HepG2 (cell line): Measurements from ENCODE around the gene NFILZ. TPM values are rescaled to one million over a fixed set of nuclear protein-coding genes. Genes with fewer than 3 reads are reported as not detected.

Experiments used
- ATRX ChIP-seq: sonication (generic); formaldehyde crosslinking; IDR thresholded peaks from 2 replicates; pipeline ENCODE4 v1.4.0; 2020; ENCODE audit warnings: missing genetic modification reagents, borderline replicate concordance
- CREB1 ChIP-seq, 2 experiments: fragments of 450-650 bp in 1 of 2; IDR thresholded peaks; 2 replicates each; pipeline ENCODE4 v1.6.1; 2016 to 2017; ENCODE audit warnings: control low read depth in 1 of 2, mild to moderate bottlenecking in 1 of 2, missing compliant biosample characterization in 1 of 2, missing genetic modification characterization in 1 of 2
- HDAC1 ChIP-seq: sonication (generic); formaldehyde crosslinking; IDR thresholded peaks from 2 replicates; pipeline ENCODE4 v1.5.1; 2020; ENCODE audit warnings: mild to moderate bottlenecking, missing genetic modification reagents
- HHEX ChIP-seq: IDR thresholded peaks from 2 replicates; pipeline ENCODE4 v1.6.1; 2016; ENCODE audit warnings: control low read depth
- NRL ChIP-seq: sonication (generic); formaldehyde crosslinking; IDR thresholded peaks from 2 replicates; pipeline ENCODE4 v1.5.0; 2020; ENCODE audit warnings: missing genetic modification reagents, mild to moderate bottlenecking, moderate library complexity, borderline replicate concordance
- UBTF ChIP-seq: sonication (generic); formaldehyde crosslinking; IDR thresholded peaks from 2 replicates; pipeline ENCODE4 v1.4.0; 2020; ENCODE audit warnings: mild to moderate bottlenecking, missing genetic modification reagents
- YEATS4 ChIP-seq: sonication (generic); formaldehyde crosslinking; IDR thresholded peaks from 2 replicates; pipeline ENCODE4 v1.4.0; 2020; ENCODE audit warnings: missing genetic modification reagents, borderline replicate concordance
- ZNF280B ChIP-seq: sonication (generic); formaldehyde crosslinking; IDR thresholded peaks from 2 replicates; pipeline ENCODE4 v1.5.0; 2020; ENCODE audit warnings: missing genetic modification reagents, mild to moderate bottlenecking, borderline replicate concordance
- polyA plus RNA-seq, 8 experiments: library from polyadenylated mRNA; depleted of rRNA in 3 of 8; stranded (reverse) in 7 of 8; unstranded in 1 of 8; fragments of >200 nt; fragmentation: Illumina TruSeq in 4 of 8; extraction: Trizol in 4 of 8; gene quantifications; 2 replicates each; pipeline versions ENCODE4 v1.2.1 to v1.2.3, GENCODE V29; 2011 to 2016; ENCODE audit warnings: low read depth in 4 of 8, missing spikeins in 1 of 8, mixed read lengths in 1 of 8; ENCODE audit not compliant: insufficient read depth in 1 of 8
- total RNA-seq, 5 experiments: library from RNA; depleted of rRNA; stranded (reverse); fragments of >200 nt; fragmentation: Illumina TruSeq; extraction: Trizol; gene quantifications; 2 replicates each; pipeline ENCODE4 v1.2.3, GENCODE V29; 2016; ENCODE audit warnings: low read depth in 1 of 5
- TF ChIP-seq, protein P1 (sequence below): sonication (generic); formaldehyde crosslinking; IDR thresholded peaks from 2 replicates; pipeline ENCODE4 v1.4.0; 2020; ENCODE audit warnings: missing genetic modification reagents
- TF ChIP-seq, protein P2 (sequence below): sonication (generic); formaldehyde crosslinking; IDR thresholded peaks from 2 replicates; pipeline ENCODE4 v1.5.0; 2020; ENCODE audit warnings: mild to moderate bottlenecking, missing genetic modification reagents
- TF ChIP-seq, protein P3 (sequence below): IDR thresholded peaks from 2 replicates; pipeline ENCODE4 v1.6.1; 2016; ENCODE audit warnings: low read depth, missing genetic modification reagents, missing compliant biosample characterization
- TF ChIP-seq, protein P4 (sequence below): sonication (generic); formaldehyde crosslinking; IDR thresholded peaks from 2 replicates; pipeline ENCODE4 v1.5.0; 2020; ENCODE audit warnings: mild to moderate bottlenecking, missing genetic modification reagents, moderate library complexity

NFILZ gene
- total and polyA plus RNA-seq, 2 of the 13 experiments (the other 11 are each of a cell fraction or from before 2014, with no cell fraction given) = not detected

DNA sequence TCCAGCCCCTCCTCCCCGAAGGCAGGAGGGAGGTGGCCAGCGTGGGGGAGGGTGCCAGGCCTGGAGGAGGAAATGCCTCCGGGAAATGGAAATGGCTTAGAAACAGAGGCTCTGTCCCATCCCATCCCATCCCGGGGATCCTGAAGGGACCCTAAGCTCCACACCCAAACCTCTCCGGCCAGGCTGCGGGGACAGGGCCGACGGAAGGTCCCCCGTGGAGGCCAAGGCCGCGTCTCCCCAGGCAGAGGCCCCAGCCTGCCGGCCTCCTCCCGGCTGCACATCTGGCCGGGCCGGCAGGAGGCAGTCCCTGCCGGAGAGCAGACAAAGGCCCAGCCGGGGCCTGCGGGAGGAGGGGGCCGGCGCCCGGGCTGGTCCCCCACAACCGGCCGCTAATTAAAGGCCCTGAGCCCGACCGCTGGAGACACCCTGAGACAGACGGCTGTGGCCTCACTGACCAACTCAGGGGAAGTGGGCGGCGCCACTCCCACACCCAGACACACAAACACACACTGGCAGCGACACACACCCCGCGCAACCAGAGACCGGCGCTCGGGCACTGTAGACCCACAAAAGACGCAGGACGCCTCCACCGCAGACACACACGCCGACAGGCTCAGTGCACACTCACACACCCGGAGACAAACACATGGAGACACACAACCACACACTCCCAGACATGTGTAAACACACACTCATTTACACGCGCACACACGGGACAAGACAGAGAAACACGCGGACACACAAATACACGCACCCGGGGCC is 21.0 kb upstream of the NFILZ start (continued):
- TF ChIP-seq, protein P1, sequence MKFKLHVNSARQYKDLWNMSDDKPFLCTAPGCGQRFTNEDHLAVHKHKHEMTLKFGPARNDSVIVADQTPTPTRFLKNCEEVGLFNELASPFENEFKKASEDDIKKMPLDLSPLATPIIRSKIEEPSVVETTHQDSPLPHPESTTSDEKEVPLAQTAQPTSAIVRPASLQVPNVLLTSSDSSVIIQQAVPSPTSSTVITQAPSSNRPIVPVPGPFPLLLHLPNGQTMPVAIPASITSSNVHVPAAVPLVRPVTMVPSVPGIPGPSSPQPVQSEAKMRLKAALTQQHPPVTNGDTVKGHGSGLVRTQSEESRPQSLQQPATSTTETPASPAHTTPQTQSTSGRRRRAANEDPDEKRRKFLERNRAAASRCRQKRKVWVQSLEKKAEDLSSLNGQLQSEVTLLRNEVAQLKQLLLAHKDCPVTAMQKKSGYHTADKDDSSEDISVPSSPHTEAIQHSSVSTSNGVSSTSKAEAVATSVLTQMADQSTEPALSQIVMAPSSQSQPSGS (CRISPR knock-in tag) = no peak
- TF ChIP-seq ZNF280B (CRISPR knock-in tag) (no peak), NRL (CRISPR knock-in tag) (peak; percentile 70; the same call in 1 of the 2 replicates), HDAC1 (CRISPR knock-in tag) (peak; percentile 41; the same call in 1 of the 2 replicates), HHEX (CRISPR knock-in tag) (no peak), UBTF (peak; percentile 88), YEATS4 (no peak; the same call in 1 of the 2 replicates), ATRX (no peak), CREB1 (IDR thresholded peaks at IDR 0.05) (no peak), CREB1 (CRISPR knock-in tag; IDR thresholded peaks at IDR 0.05) (no peak)
- TF ChIP-seq, protein P2, sequence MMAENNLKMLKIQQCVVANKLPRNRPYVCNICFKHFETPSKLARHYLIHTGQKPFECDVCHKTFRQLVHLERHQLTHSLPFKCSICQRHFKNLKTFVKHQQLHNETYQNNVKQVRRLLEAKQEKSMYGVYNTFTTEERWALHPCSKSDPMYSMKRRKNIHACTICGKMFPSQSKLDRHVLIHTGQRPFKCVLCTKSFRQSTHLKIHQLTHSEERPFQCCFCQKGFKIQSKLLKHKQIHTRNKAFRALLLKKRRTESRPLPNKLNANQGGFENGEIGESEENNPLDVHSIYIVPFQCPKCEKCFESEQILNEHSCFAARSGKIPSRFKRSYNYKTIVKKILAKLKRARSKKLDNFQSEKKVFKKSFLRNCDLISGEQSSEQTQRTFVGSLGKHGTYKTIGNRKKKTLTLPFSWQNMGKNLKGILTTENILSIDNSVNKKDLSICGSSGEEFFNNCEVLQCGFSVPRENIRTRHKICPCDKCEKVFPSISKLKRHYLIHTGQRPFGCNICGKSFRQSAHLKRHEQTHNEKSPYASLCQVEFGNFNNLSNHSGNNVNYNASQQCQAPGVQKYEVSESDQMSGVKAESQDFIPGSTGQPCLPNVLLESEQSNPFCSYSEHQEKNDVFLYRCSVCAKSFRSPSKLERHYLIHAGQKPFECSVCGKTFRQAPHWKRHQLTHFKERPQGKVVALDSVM (CRISPR knock-in tag) = peak; percentile 93
- TF ChIP-seq, protein P3, sequence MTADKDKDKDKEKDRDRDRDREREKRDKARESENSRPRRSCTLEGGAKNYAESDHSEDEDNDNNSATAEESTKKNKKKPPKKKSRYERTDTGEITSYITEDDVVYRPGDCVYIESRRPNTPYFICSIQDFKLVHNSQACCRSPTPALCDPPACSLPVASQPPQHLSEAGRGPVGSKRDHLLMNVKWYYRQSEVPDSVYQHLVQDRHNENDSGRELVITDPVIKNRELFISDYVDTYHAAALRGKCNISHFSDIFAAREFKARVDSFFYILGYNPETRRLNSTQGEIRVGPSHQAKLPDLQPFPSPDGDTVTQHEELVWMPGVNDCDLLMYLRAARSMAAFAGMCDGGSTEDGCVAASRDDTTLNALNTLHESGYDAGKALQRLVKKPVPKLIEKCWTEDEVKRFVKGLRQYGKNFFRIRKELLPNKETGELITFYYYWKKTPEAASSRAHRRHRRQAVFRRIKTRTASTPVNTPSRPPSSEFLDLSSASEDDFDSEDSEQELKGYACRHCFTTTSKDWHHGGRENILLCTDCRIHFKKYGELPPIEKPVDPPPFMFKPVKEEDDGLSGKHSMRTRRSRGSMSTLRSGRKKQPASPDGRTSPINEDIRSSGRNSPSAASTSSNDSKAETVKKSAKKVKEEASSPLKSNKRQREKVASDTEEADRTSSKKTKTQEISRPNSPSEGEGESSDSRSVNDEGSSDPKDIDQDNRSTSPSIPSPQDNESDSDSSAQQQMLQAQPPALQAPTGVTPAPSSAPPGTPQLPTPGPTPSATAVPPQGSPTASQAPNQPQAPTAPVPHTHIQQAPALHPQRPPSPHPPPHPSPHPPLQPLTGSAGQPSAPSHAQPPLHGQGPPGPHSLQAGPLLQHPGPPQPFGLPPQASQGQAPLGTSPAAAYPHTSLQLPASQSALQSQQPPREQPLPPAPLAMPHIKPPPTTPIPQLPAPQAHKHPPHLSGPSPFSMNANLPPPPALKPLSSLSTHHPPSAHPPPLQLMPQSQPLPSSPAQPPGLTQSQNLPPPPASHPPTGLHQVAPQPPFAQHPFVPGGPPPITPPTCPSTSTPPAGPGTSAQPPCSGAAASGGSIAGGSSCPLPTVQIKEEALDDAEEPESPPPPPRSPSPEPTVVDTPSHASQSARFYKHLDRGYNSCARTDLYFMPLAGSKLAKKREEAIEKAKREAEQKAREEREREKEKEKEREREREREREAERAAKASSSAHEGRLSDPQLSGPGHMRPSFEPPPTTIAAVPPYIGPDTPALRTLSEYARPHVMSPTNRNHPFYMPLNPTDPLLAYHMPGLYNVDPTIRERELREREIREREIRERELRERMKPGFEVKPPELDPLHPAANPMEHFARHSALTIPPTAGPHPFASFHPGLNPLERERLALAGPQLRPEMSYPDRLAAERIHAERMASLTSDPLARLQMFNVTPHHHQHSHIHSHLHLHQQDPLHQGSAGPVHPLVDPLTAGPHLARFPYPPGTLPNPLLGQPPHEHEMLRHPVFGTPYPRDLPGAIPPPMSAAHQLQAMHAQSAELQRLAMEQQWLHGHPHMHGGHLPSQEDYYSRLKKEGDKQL (CRISPR knock-in tag) = no peak
- TF ChIP-seq, protein P4, sequence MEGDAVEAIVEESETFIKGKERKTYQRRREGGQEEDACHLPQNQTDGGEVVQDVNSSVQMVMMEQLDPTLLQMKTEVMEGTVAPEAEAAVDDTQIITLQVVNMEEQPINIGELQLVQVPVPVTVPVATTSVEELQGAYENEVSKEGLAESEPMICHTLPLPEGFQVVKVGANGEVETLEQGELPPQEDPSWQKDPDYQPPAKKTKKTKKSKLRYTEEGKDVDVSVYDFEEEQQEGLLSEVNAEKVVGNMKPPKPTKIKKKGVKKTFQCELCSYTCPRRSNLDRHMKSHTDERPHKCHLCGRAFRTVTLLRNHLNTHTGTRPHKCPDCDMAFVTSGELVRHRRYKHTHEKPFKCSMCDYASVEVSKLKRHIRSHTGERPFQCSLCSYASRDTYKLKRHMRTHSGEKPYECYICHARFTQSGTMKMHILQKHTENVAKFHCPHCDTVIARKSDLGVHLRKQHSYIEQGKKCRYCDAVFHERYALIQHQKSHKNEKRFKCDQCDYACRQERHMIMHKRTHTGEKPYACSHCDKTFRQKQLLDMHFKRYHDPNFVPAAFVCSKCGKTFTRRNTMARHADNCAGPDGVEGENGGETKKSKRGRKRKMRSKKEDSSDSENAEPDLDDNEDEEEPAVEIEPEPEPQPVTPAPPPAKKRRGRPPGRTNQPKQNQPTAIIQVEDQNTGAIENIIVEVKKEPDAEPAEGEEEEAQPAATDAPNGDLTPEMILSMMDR (CRISPR knock-in tag) = peak; percentile 51
